ELR (cell line): ENCODE measurements around the gene AJUBA.
"Not testable (repeated sequence)": the region's sequence is repeated elsewhere in the genome, so short reads cannot be mapped to it uniquely, and the experiment has no call there.

Experiments used
- DNase-seq: peaks from one replicate; pipeline ENCODE4 v3.0.0-alpha.2; 2015; ENCODE audit warnings: low read depth

The AJUBA gene

GRCh38 chr14:22979748-22980392 is 2.5 kb downstream of the AJUBA start:
- DNase-seq, result peak; percentile 43

GRCh38 chr14:22978981-22979671 is 3.2 kb downstream of the AJUBA start:
- peak; percentile 28 for DNase-seq

- DNase-seq, result peak; percentile 30
Measured at GRCh38 chr14:22978487-22978837, 3.9 kb downstream of the AJUBA start.

GRCh38 chr14:22977684-22978486 is 4.5 kb downstream of the AJUBA start:
- DNase-seq, result peak; percentile 90

- DNase-seq, result no peak
Measured at GRCh38 chr14:22977434-22977683, 5.0 kb downstream of the AJUBA start.

- peak; percentile 59 for DNase-seq
Measured at GRCh38 chr14:22976620-22977433, 5.5 kb downstream of the AJUBA start.

- peak; percentile 63 for DNase-seq
Measured at GRCh38 chr14:22974530-22975313, 7.6 kb downstream of the AJUBA start.

- peak; percentile 78 for DNase-seq
Measured at GRCh38 chr14:22973217-22974032, 8.9 kb downstream of the AJUBA start.

GRCh38 chr14:22972313-22972930 is 9.9 kb downstream of the AJUBA start:
- DNase-seq, result no peak

- no peak for DNase-seq
Measured at GRCh38 chr14:22971152-22971551, 11.2 kb downstream of the AJUBA start.

GRCh38 chr14:22966783-22967269 is 15.5 kb downstream of the AJUBA start:
- DNase-seq, result no peak

- DNase-seq, result not testable (repeated sequence)
Measured at GRCh38 chr14:22965916-22966782, 16.2 kb downstream of the AJUBA start.

- no peak for DNase-seq
Measured at GRCh38 chr14:22962061-22962676, 20.2 kb downstream of the AJUBA start.

GRCh38 chr14:22955702-22956569 is 26.4 kb downstream of the AJUBA start:
- no peak for DNase-seq

- no peak for DNase-seq
Measured at GRCh38 chr14:22952418-22952817, 29.9 kb downstream of the AJUBA start.

GRCh38 chr14:22951795-22952194 is 30.6 kb downstream of the AJUBA start:
- DNase-seq, result not testable (repeated sequence)

- no peak for DNase-seq
Measured at GRCh38 chr14:22945642-22946041, 36.7 kb downstream of the AJUBA start.

- peak; percentile 83 for DNase-seq
Measured at GRCh38 chr14:22939684-22940083, 42.7 kb downstream of the AJUBA start.
